Gastrocnemius medialis (tissue), 4 donors: Measurements from ENCODE around the gene ZBTB16.

Experiments
- POLR2A ChIP-seq, 2 donors: fragments of 450-650 bp; IDR thresholded peaks; one replicate each; pipeline ENCODE4 v1.6.1; 2017; ENCODE audit warnings: antibody characterized with exemption in 2 of 2, mild to moderate bottlenecking in 2 of 2, moderate library complexity in 2 of 2
- TF ChIP-seq, protein P1 (sequence below), 5 experiments: fragments of 450-650 bp in 3 of 5; fragments of 200-600 bp in 2 of 5; sonication (generic) in 2 of 5; IDR thresholded peaks in 4 of 5; conservative IDR thresholded peaks in 1 of 5; 1 replicate in 4 of 5; 2 replicates in 1 of 5; pipeline ENCODE4 v1.5.1; 2016 to 2019; ENCODE audit warnings: antibody characterized with exemption in 5 of 5, mild to moderate bottlenecking in 3 of 5, moderate library complexity in 3 of 5

- TF ChIP-seq, protein P1, sequence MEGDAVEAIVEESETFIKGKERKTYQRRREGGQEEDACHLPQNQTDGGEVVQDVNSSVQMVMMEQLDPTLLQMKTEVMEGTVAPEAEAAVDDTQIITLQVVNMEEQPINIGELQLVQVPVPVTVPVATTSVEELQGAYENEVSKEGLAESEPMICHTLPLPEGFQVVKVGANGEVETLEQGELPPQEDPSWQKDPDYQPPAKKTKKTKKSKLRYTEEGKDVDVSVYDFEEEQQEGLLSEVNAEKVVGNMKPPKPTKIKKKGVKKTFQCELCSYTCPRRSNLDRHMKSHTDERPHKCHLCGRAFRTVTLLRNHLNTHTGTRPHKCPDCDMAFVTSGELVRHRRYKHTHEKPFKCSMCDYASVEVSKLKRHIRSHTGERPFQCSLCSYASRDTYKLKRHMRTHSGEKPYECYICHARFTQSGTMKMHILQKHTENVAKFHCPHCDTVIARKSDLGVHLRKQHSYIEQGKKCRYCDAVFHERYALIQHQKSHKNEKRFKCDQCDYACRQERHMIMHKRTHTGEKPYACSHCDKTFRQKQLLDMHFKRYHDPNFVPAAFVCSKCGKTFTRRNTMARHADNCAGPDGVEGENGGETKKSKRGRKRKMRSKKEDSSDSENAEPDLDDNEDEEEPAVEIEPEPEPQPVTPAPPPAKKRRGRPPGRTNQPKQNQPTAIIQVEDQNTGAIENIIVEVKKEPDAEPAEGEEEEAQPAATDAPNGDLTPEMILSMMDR (IDR thresholded peaks at IDR 0.05 in 4 of 5, conservative IDR thresholded peaks at IDR 0.05 in 1 of 5) = no peak
- no peak for TF ChIP-seq POLR2A (IDR thresholded peaks at IDR 0.05)
Measured at GRCh38 chr11:114265122-114265878, 205.8 kb downstream of the ZBTB16 start.
